HG02852 (cell line): ENCODE results near the gene HS2ST1.
"Not testable (repeated sequence)": the region's sequence is repeated elsewhere in the genome, so short reads cannot be mapped to it uniquely, and the experiment has no call there.

ENCODE experiments used
- ATAC-seq: cut with Tn5 transposase; IDR thresholded peaks from one replicate; pipeline ENCODE4 v1.9.1; 2021; ENCODE audit warnings: mild to moderate bottlenecking, moderate library complexity; ENCODE audit not compliant: unreplicated experiment

HS2ST1 gene

GRCh38 chr1:86924324-86924960 lies 10.0 kb downstream of the HS2ST1 start:
- ATAC-seq, result no peak

GRCh38 chr1:86925742-86926141 lies 11.3 kb downstream of the HS2ST1 start:
- no peak for ATAC-seq

GRCh38 chr1:86926883-86927282 lies 12.4 kb downstream of the HS2ST1 start:
- ATAC-seq, result no peak

GRCh38 chr1:86928819-86929218 lies 14.4 kb downstream of the HS2ST1 start:
- no peak for ATAC-seq

- no peak for ATAC-seq
Measured at GRCh38 chr1:86933051-86933450, 18.6 kb downstream of the HS2ST1 start.

GRCh38 chr1:86933562-86934377 lies 19.3 kb downstream of the HS2ST1 start:
- no peak for ATAC-seq

- no peak for ATAC-seq
Measured at GRCh38 chr1:86938450-86938849, 24.0 kb downstream of the HS2ST1 start.

- no peak for ATAC-seq
Measured at GRCh38 chr1:86938855-86939254, 24.4 kb downstream of the HS2ST1 start.

- ATAC-seq, result no peak
Measured at GRCh38 chr1:86939406-86939805, 25.0 kb downstream of the HS2ST1 start.

GRCh38 chr1:86940599-86940998 lies 26.2 kb downstream of the HS2ST1 start:
- no peak for ATAC-seq

- no peak for ATAC-seq
Measured at GRCh38 chr1:86942042-86942441, 27.6 kb downstream of the HS2ST1 start.

- no peak for ATAC-seq
Measured at GRCh38 chr1:86942743-86943142, 28.3 kb downstream of the HS2ST1 start.

- no peak for ATAC-seq
Measured at GRCh38 chr1:86948212-86948611, 33.8 kb downstream of the HS2ST1 start.

GRCh38 chr1:86950712-86951419 lies 36.4 kb downstream of the HS2ST1 start:
- no peak for ATAC-seq

GRCh38 chr1:86951430-86951829 lies 37.0 kb downstream of the HS2ST1 start:
- no peak for ATAC-seq

GRCh38 chr1:86953167-86953566 lies 38.7 kb downstream of the HS2ST1 start:
- no peak for ATAC-seq

GRCh38 chr1:86955678-86956077 lies 41.2 kb downstream of the HS2ST1 start:
- no peak for ATAC-seq

GRCh38 chr1:86956221-86956620 lies 41.8 kb downstream of the HS2ST1 start:
- no peak for ATAC-seq

- ATAC-seq, result no peak
Measured at GRCh38 chr1:86957221-86957620, 42.8 kb downstream of the HS2ST1 start.

GRCh38 chr1:86960548-86960947 lies 46.1 kb downstream of the HS2ST1 start:
- ATAC-seq, result no peak

GRCh38 chr1:86963841-86964240 lies 49.4 kb downstream of the HS2ST1 start:
- ATAC-seq, result not testable (repeated sequence)
